Smooth muscle cell (in vitro differentiated cells): ENCODE data around the gene SYT14. TPM values are rescaled to one million over a fixed set of nuclear protein-coding genes. Genes with fewer than 3 reads are reported as not detected.

Experiments used
- DNase-seq: peaks from one replicate; lab custom pipeline; 2025; ENCODE audit not compliant: unreplicated experiment; lab: John Stamatoyannopoulos, UW
- H2AFZ ChIP-seq: fragments of 200-600 bp; sonication (generic); 2 replicates; pipeline ENCODE4 v1.6.0; 2016; ENCODE audit warnings: antibody characterized with exemption, low read depth, mild to moderate bottlenecking
- H3F3A ChIP-seq: fragments of 200-600 bp; sonication (generic); 2 replicates; pipeline ENCODE4 v1.6.0; 2017; ENCODE audit warnings: antibody characterized with exemption, low read depth
- H3K27ac ChIP-seq: fragments of 200-600 bp; sonication (generic); 2 replicates; pipeline ENCODE4 v1.5.1; 2016; ENCODE audit warnings: low read depth, mild to moderate bottlenecking
- H3K27me3 ChIP-seq: fragments of 200-600 bp; sonication (generic); 2 replicates; pipeline ENCODE4 v1.6.1; 2016; ENCODE audit warnings: low read depth, mild to moderate bottlenecking
- H3K36me3 ChIP-seq: fragments of 200-600 bp; sonication (generic); 2 replicates; pipeline ENCODE4 v1.5.1; 2016; ENCODE audit warnings: low read depth
- H3K4me1 ChIP-seq: fragments of 200-600 bp; sonication (generic); 2 replicates; pipeline ENCODE4 v1.5.1; 2016; ENCODE audit warnings: low read depth
- H3K4me2 ChIP-seq: fragments of 200-600 bp; sonication (generic); 2 replicates; pipeline ENCODE4 v1.6.0; 2016; ENCODE audit warnings: mild to moderate bottlenecking
- H3K4me3 ChIP-seq: fragments of 200-600 bp; sonication (generic); 2 replicates; pipeline ENCODE4 v1.5.1; 2016; ENCODE audit warnings: mild to moderate bottlenecking
- H3K79me2 ChIP-seq: fragments of 200-600 bp; sonication (generic); 2 replicates; pipeline ENCODE4 v1.6.0; 2016; ENCODE audit warnings: low read depth, mild to moderate bottlenecking
- H3K9ac ChIP-seq: fragments of 200-600 bp; sonication (generic); 2 replicates; pipeline ENCODE4 v1.6.0; 2016; ENCODE audit warnings: low read depth
- H3K9me3 ChIP-seq: fragments of 200-600 bp; sonication (generic); replicated peaks from 2 replicates; pipeline ENCODE4 v1.5.1; 2016; ENCODE audit warnings: low read depth
- H4K20me1 ChIP-seq: fragments of 200-600 bp; sonication (generic); 2 replicates; pipeline ENCODE4 v1.6.0; 2016; ENCODE audit warnings: low read depth
- CTCF ChIP-seq: fragments of 200-600 bp; sonication (generic); IDR thresholded peaks from 2 replicates; pipeline ENCODE4 v1.5.1; 2017; ENCODE audit warnings: borderline replicate concordance, mild to moderate bottlenecking, antibody characterized with exemption; ENCODE audit not compliant: insufficient read depth, poor library complexity, severe bottlenecking
- WGBS: methylation state at CpG from one replicate; pipeline ENCODE4 v1.1.7; 2016; ENCODE audit warnings: low lambda C conversion rate; 5-methylcytosine and 5-hydroxymethylcytosine counted together
- polyA plus RNA-seq: library from polyadenylated mRNA; unstranded; fragments of >200 nt; fragmentation: Nextera tagmentation; extraction: Ambion mirVana; gene quantifications from 2 replicates; pipeline ENCODE4 v1.2.1, GENCODE V29; 2016
- total RNA-seq: library from RNA; depleted of rRNA; stranded (reverse); fragments of >200 nt; gene quantifications from 2 replicates; pipeline ENCODE4 v1.2.3, GENCODE V29; 2014

SYT14 gene
- total and polyA plus RNA-seq, 2 experiments from 2014 or later: 0.81 TPM; not detected in 1

- H3K4me3 ChIP-seq: no peak overlapping the region
Observed at GRCh38 chr1:210200124-210200736, 262.2 kb downstream of the SYT14 start.

GRCh38 chr1:210201681-210202080 lies 263.7 kb downstream of the SYT14 start:
- Histone ChIP-seq H3K4me2 (no peak overlapping the region), H3F3A (no peaks in the 10 kb centered on the region), H3K27ac (no peak overlapping the region), H3K27me3 (peaks cover 36% of the 10 kb centered on the region), H3K9me3 (no peaks in the 10 kb centered on the region), H3K9ac (no peak overlapping the region), H2AFZ (no peak overlapping the region), H3K4me1 (no peaks in the 10 kb centered on the region), H3K79me2 (no peaks in the 10 kb centered on the region), H3K4me3 (no peak overlapping the region), H4K20me1 (no peaks in the 10 kb centered on the region), H3K36me3 (no peaks in the 10 kb centered on the region)
- DNase-seq: no peak
- WGBS: 17% methylated on average over 3 of the region's 3 CpGs
- no peak for TF ChIP-seq CTCF

More at GRCh38 chr1:210200124-210200736, 262.2 kb downstream of the SYT14 start:
- Histone ChIP-seq H3F3A (no peaks in the 10 kb centered on the region), H3K4me1 (no peaks in the 10 kb centered on the region), H4K20me1 (no peaks in the 10 kb centered on the region), H3K79me2 (no peaks in the 10 kb centered on the region), H3K36me3 (no peaks in the 10 kb centered on the region), H3K9me3 (no peaks in the 10 kb centered on the region), H3K27ac (no peak overlapping the region), H3K27me3 (peaks cover 36% of the 10 kb centered on the region), H3K9ac (no peak overlapping the region), H2AFZ (no peak overlapping the region), H3K4me2 (no peak overlapping the region)
- WGBS: 92% methylated on average over 3 of the region's 3 CpGs
- TF ChIP-seq CTCF: no peak
- DNase-seq: no peak

- H3K27ac ChIP-seq: no peak overlapping the region
- H3K4me1 ChIP-seq: no peaks in the 10 kb centered on the region
- H3K9me3 ChIP-seq: no peaks in the 10 kb centered on the region
- no peak overlapping the region for H3K9ac ChIP-seq
- H4K20me1 ChIP-seq: no peaks in the 10 kb centered on the region
- no peak overlapping the region for H3K4me2 ChIP-seq
- no peaks in the 10 kb centered on the region for H3K36me3 ChIP-seq
- WGBS: 94% methylated on average over 2 of the region's 2 CpGs
- DNase-seq: no peak
- TF ChIP-seq CTCF: no peak
- no peak overlapping the region for H3K4me3 ChIP-seq
- H2AFZ ChIP-seq: no peak overlapping the region
- no peaks in the 10 kb centered on the region for H3K79me2 ChIP-seq
- H3F3A ChIP-seq: no peaks in the 10 kb centered on the region
- H3K27me3 ChIP-seq: peaks cover 17% of the 10 kb centered on the region
Observed at GRCh38 chr1:210207597-210208450, 269.8 kb downstream of the SYT14 start.
